HFF-Myc (cell line): ENCODE results near the gene SLC46A2.
A peak's percentile ranks its signal among the peaks of the same experiment; 100 is the strongest.

Source experiments
- DNase-seq: peaks from one replicate; pipeline ENCODE4 v3.0.0-alpha.2; 2011; ENCODE audit warnings: low read depth; ENCODE audit errors: extremely low read depth
- H3K4me3 ChIP-seq: replicated peaks from 2 replicates; pipeline ENCODE4 v1.5.1; 2011; ENCODE audit warnings: low read depth, mild to moderate bottlenecking, control low read depth, low read length
- TF ChIP-seq, protein P1 (sequence below): IDR thresholded peaks from 2 replicates; pipeline ENCODE4 v1.5.1; 2012; ENCODE audit warnings: mild to moderate bottlenecking, low read depth, low read length, control low read depth; ENCODE audit errors: missing control alignments

SLC46A2 gene

DNA sequence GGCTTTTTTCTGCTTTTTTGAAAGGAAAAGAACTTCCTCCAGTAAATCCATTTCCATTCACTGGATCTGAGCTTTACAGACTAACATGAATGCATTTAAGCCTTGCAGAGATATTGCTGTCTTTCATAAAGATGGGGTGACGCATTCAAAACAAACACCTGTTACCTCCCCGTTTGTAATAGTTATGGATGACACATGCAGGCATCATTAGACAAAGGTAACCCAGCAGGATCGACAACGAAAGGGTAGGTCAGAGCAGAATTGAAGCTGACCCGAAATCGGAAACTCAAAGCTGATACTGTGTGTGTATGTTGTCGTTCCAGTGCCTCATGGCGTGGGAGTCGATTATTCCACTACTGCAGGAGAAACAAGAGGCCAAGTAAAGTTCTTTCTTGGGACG, 22.2 kb downstream of the SLC46A2 start:
- H3K4me3 ChIP-seq: no peak overlapping the region

DNA sequence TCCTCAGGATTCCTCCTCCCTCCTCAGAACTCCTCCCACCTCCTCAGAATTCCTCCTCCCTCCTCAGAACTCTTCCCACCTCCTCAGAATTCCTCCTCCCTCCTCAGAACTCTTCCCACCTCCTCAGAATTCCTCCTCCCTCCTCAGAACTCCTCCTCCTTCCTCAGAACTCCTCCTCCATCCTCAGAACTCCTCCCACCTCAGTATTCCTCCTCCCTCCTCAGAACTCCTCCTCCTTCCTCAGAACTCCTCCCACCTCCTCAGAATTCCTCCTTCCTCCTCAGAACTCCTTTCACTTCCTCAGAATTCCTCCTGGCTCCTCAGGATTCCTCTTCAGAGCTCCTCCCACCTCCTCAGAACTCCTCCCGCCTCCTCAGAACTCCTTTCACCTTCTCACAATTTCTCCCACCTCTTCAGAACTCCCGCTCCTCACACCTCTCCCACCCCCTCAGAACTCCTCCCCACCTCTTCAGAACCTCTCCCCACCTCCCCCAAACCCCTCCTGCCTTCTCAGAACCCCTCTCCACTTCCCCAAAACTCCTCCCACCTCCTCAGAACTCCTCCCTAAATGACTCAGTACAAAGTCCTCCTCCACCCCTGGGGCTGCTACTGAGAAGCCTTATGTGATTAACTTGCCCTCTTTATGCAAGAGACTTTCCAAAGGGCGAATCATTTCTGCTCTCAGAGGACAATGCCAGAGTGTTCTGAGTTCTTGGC, 23.2 kb downstream of the SLC46A2 start:
- no peak overlapping the region for H3K4me3 ChIP-seq
- TF ChIP-seq, protein P1, sequence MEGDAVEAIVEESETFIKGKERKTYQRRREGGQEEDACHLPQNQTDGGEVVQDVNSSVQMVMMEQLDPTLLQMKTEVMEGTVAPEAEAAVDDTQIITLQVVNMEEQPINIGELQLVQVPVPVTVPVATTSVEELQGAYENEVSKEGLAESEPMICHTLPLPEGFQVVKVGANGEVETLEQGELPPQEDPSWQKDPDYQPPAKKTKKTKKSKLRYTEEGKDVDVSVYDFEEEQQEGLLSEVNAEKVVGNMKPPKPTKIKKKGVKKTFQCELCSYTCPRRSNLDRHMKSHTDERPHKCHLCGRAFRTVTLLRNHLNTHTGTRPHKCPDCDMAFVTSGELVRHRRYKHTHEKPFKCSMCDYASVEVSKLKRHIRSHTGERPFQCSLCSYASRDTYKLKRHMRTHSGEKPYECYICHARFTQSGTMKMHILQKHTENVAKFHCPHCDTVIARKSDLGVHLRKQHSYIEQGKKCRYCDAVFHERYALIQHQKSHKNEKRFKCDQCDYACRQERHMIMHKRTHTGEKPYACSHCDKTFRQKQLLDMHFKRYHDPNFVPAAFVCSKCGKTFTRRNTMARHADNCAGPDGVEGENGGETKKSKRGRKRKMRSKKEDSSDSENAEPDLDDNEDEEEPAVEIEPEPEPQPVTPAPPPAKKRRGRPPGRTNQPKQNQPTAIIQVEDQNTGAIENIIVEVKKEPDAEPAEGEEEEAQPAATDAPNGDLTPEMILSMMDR: no peak
- peak; percentile 40 for DNase-seq

More for the DNA sequence above, 22.2 kb downstream of the SLC46A2 start:
- no peak for DNase-seq
- TF ChIP-seq, protein P1: no peak

- TF ChIP-seq, protein P1: no peak
- no peak overlapping the region for H3K4me3 ChIP-seq
- DNase-seq: no peak
Measured at GRCh38 chr9:112866662-112867274, 23.9 kb downstream of the SLC46A2 start.

GRCh38 chr9:112864982-112865381, 25.7 kb downstream of the SLC46A2 start:
- no peak for DNase-seq
- TF ChIP-seq, protein P1: no peak
- no peak overlapping the region for H3K4me3 ChIP-seq

DNA sequence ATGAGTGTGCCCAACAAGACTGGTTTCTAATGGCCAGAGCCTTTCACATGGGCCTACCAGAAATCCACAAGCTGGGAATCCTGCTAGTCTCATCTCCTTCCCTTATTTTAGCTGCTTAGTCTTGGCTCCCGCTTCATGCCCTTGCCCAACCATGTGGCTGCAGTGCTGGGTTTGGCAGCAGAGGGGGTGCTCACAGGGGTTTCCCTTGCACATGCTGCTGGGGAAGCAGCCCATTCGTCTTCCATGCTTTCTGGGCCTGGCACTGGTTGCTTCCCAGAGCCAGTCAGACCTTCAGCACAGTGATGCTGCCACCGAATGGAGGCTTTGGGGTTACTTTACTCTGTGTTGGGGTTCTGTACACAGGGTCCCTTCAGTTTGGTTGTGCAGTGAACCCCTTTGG, 26.3 kb downstream of the SLC46A2 start:
- DNase-seq: no peak
- H3K4me3 ChIP-seq: no peak overlapping the region
- TF ChIP-seq, protein P1: no peak

DNA sequence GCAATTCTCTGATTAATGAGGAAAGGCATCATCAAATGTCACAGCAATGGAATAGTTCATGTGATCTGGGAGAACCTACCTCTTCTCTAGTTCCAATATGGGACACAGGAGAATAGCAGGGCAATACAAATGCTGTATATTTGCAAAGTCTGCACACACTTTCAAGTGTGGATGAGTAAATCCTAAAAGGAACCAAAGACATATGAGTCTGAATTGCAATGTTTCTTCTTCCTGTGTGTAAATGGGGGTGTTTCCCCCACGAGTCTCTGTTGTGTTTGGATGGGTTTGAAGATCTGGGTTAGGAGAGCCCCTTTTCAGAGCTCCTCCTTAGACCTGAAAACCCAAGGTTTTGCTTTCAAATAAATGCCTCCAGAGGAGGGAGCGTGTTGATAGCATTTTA, 26.9 kb downstream of the SLC46A2 start:
- DNase-seq: no peak
- TF ChIP-seq, protein P1: no peak
- H3K4me3 ChIP-seq: no peak overlapping the region
